HEK293T (cell line): Measurements from ENCODE around the gene MINDY1.

Source experiments
- BHLHE40 ChIP-seq: fragments of 450-650 bp; IDR thresholded peaks from 2 replicates; pipeline ENCODE4 v1.6.1; 2016; ENCODE audit warnings: mild to moderate bottlenecking, moderate library complexity, borderline replicate concordance
- FOXA1 ChIP-seq: fragments of 450-650 bp; IDR thresholded peaks from 2 replicates; pipeline ENCODE4 v1.6.1; 2016; ENCODE audit warnings: mild to moderate bottlenecking
- FOXK2 ChIP-seq: fragments of 450-650 bp; IDR thresholded peaks from 2 replicates; pipeline ENCODE4 v1.6.1; 2016; ENCODE audit warnings: mild to moderate bottlenecking
- FOXM1 ChIP-seq: fragments of 450-650 bp; IDR thresholded peaks from 2 replicates; pipeline ENCODE4 v1.6.1; 2017; ENCODE audit warnings: mild to moderate bottlenecking, borderline replicate concordance
- HDGF ChIP-seq: fragments of 450-650 bp; IDR thresholded peaks from 2 replicates; pipeline ENCODE4 v1.6.1; 2017; ENCODE audit warnings: antibody characterized with exemption, borderline replicate concordance
- L3MBTL2 ChIP-seq: fragments of 450-650 bp; conservative IDR thresholded peaks from 2 replicates; pipeline ENCODE4 v1.6.1; 2016; ENCODE audit warnings: mild to moderate bottlenecking
- SUZ12 ChIP-seq: fragments of 450-650 bp; IDR thresholded peaks from 2 replicates; pipeline ENCODE4 v1.6.1; 2016; ENCODE audit warnings: mild to moderate bottlenecking
- TARDBP ChIP-seq: fragments of 450-650 bp; IDR thresholded peaks from 2 replicates; pipeline ENCODE4 v1.6.1; 2016
- TF ChIP-seq, protein P1 (sequence below): fragments of 450-650 bp; IDR thresholded peaks from 2 replicates; pipeline ENCODE4 v1.6.1; 2016

DNA sequence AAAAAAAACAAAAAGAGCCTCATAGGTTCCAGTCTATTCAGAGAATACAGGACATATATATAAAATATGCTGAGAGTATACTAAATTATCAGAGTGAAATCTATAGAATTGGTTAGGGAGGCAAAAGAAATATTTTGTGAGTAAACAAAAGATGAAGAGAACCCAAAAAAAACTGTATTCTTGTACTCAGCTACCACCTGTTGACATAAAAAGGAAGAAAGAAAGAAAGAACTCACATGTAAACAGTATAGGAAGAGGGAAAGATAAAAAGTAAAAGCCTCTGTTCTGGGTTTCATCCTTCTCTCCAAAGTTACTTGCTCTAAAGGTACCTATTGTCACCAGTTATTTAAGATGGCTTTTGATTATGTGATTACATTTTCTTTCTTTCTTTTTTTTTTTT, 19.8 kb upstream of the MINDY1 start:
- TF ChIP-seq, protein P1, sequence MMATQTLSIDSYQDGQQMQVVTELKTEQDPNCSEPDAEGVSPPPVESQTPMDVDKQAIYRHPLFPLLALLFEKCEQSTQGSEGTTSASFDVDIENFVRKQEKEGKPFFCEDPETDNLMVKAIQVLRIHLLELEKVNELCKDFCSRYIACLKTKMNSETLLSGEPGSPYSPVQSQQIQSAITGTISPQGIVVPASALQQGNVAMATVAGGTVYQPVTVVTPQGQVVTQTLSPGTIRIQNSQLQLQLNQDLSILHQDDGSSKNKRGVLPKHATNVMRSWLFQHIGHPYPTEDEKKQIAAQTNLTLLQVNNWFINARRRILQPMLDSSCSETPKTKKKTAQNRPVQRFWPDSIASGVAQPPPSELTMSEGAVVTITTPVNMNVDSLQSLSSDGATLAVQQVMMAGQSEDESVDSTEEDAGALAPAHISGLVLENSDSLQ = no peak
- TF ChIP-seq FOXK2 (no peak), BHLHE40 (no peak), FOXM1 (no peak), SUZ12 (no peak), TARDBP (no peak), FOXA1 (no peak), L3MBTL2 (no peak), HDGF (no peak)
